Kidney epithelial cell (primary cell): Measurements from ENCODE around the gene LDLRAD4. TPM values are rescaled to one million over a fixed set of nuclear protein-coding genes. Genes with fewer than 3 reads are reported as not detected.

Source experiments
- DNase-seq: peaks from one replicate; pipeline ENCODE4 v3.0.0-alpha.2; 2010; ENCODE audit warnings: low read depth
- H3K27me3 ChIP-seq: 2 replicates; pipeline ENCODE4 v1.6.0; 2011; ENCODE audit warnings: low read length; ENCODE audit not compliant: control insufficient read depth, insufficient read depth
- H3K36me3 ChIP-seq: 2 replicates; pipeline ENCODE4 v1.5.1; 2011; ENCODE audit warnings: low read length; ENCODE audit not compliant: control insufficient read depth, insufficient read depth
- H3K4me3 ChIP-seq: 2 replicates; pipeline ENCODE4 v1.5.1; 2011; ENCODE audit warnings: low read depth, mild to moderate bottlenecking, control low read depth, low read length
- CTCF ChIP-seq: IDR thresholded peaks from 2 replicates; pipeline ENCODE4 v1.5.1; 2011; ENCODE audit warnings: mild to moderate bottlenecking, moderate library complexity, low read length, control low read depth, inconsistent platforms; ENCODE audit not compliant: insufficient read depth, poor library complexity, severe bottlenecking
- total RNA-seq: library from RNA; depleted of rRNA; stranded (reverse); fragments of >200 nt; gene quantifications from 2 replicates; pipeline ENCODE4 v1.2.3, GENCODE V29; 2015

The LDLRAD4 gene
- total RNA-seq, 1 donor from 2014 or later = 5.8 TPM

DNA sequence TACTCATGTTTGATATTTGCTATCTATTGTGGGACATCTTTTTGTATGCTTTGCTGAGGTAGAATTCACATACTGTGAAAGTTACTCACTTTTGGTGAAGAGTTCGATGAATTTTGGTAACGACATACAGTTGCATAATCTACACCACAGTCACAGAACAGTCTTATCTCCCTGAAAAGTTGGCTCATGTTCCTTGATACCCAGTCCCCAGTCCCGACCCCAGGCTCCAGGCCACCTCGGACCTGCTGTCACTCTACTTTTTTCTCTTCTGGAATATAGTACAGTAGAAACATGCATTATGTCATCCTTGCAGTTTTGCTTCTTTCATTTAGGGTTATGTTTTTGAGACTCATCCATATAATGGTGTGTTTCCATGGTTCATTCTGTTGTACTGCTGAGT is 316.1 kb downstream of the LDLRAD4 start:
- H3K36me3 ChIP-seq = no peaks in the 10 kb centered on the region
- no peak for TF ChIP-seq CTCF
- no peaks in the 10 kb centered on the region for H3K27me3 ChIP-seq
- no peak for DNase-seq
- no peak overlapping the region for H3K4me3 ChIP-seq

GRCh38 chr18:13536578-13536977 is 318.0 kb downstream of the LDLRAD4 start:
- H3K27me3 ChIP-seq = no peaks in the 10 kb centered on the region
- H3K36me3 ChIP-seq = no peaks in the 10 kb centered on the region
- no peak for TF ChIP-seq CTCF
- H3K4me3 ChIP-seq = no peak overlapping the region
- DNase-seq = no peak

DNA sequence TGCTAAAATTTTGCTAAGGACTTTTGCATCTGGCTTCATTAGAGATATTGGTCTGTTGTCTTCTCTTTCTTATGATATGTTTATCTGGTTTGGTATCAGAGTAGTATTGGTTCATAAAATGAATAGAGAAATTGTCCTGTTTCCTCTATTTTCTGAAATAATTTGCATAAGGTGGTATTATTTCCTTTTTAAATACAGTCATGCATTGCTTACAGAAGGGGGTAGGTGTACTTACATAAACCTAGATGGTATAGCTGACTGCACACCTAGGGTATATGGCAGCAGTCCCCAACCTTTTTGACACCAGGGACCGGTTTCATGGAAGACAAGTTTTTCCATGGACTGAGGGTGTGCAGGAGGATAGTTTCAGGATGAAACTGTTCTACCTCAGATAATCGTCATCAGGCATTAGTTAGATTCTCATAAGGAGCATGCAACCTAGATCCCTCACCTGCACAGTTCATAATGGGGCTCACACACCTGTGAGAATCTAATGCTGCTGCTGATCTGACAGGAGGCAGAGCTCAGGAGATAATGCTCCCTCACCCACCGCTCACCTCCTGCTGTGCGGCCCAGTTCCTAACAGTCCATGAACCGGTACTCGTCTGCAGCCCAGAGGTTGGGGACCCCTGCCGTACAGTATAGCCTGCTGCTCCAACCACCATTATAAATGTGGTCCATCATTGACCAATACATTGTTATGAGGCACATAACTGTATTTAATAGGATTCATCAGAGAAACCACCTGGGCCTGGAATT is 318.6 kb downstream of the LDLRAD4 start:
- TF ChIP-seq CTCF = no peak
- H3K4me3 ChIP-seq = no peak overlapping the region
- H3K36me3 ChIP-seq = no peaks in the 10 kb centered on the region
- no peak for DNase-seq
- no peaks in the 10 kb centered on the region for H3K27me3 ChIP-seq

DNA sequence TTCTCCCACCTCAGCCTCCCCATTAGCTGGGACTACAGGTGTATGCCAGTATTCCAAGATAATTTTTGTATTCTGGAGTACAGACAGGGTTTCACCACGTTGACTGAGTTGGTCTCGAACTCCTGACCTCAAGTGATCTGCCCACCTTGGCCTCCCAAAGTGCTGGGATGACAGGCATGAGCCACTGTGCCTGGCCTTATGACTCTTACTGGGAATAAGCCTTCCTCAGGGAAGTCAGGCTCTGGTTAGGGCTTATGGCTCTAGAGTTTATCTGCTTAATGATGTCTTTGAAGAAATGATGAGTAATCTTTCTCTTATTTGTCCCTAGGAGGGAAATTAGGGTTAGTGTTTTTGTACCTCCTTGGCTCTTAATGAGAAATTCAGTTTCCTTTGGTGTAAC is 320.1 kb downstream of the LDLRAD4 start:
- no peaks in the 10 kb centered on the region for H3K36me3 ChIP-seq
- no peaks in the 10 kb centered on the region for H3K27me3 ChIP-seq
- no peak for DNase-seq
- H3K4me3 ChIP-seq = no peak overlapping the region
- TF ChIP-seq CTCF = no peak

DNA sequence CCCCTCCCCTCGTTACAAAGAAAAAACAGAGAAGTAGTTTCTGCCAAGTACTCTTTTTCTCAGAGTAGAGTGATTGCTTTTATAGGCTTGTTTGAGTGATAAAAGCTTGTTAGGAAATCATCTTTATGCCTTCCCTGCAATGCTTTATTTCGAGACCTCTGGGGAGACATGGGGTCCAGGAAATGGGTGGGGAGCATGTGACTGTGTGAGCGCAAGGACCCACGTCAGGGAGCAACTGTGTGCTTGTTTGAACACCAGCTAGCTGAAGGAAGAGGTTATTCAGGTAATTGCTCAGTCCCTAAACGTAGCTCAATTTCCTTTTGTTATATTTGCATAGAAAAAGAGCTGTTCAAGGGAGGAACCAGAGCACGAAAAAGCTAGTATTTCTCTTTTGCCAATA is 320.5 kb downstream of the LDLRAD4 start:
- DNase-seq = no peak
- no peaks in the 10 kb centered on the region for H3K27me3 ChIP-seq
- H3K36me3 ChIP-seq = no peaks in the 10 kb centered on the region
- TF ChIP-seq CTCF = no peak
- no peak overlapping the region for H3K4me3 ChIP-seq
